ENCODE results near the gene NOTCH2. TPM values are rescaled to one million over a fixed set of nuclear protein-coding genes. Genes with fewer than 3 reads are reported as not detected.
A peak's percentile ranks its signal among the peaks of the same experiment; 100 is the strongest.

Gene NOTCH2
- total RNA-seq, 1 donor from 2014 or later: 84.2 TPM

- no peak for DNase-seq (ENCODE audit: low read depth, low spot score)
- H3K27me3 Mint-ChIP-seq (ENCODE audit: low read depth): no peaks in the 10 kb centered on the region
- TF ChIP-seq CTCF (conservative IDR thresholded peaks at IDR 0.05): no peak
- H3K9me3 Mint-ChIP-seq: no peaks in the 10 kb centered on the region
- no peak overlapping the region for H3K4me3 Mint-ChIP-seq
- no peak overlapping the region for H3K27ac Mint-ChIP-seq (ENCODE audit: unreplicated experiment)
- peaks cover 17% of the 10 kb centered on the region for H3K4me1 Mint-ChIP-seq
- peaks cover 12% of the 10 kb centered on the region for H3K36me3 Mint-ChIP-seq (ENCODE audit: low read depth)
Observed at GRCh38 chr1:119959268-119960220, 109.9 kb downstream of the NOTCH2 start.

DNA sequence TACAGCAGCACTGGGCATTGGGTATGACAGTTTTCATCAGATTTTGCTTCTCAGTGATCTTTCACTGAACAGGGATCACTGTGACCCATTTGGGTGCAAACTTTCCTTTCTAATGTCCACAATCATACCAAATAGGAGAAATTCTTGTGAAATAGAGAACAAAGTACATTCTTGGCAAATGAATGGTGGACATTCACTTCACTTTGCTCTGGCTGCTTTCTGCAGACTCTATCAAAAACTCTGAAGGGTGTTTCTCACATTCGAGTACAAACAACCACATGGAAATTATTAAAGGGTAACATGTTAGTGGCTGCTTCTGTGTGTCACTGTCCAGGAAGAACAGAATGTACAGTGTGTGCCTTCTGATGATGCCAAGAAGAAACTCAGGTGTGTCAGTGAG is 111.2 kb downstream of the NOTCH2 start:
- TF ChIP-seq CTCF (conservative IDR thresholded peaks at IDR 0.05): no peak
- no peak overlapping the region for H3K4me3 Mint-ChIP-seq
- no peak for DNase-seq (ENCODE audit: low read depth, low spot score)

DNA sequence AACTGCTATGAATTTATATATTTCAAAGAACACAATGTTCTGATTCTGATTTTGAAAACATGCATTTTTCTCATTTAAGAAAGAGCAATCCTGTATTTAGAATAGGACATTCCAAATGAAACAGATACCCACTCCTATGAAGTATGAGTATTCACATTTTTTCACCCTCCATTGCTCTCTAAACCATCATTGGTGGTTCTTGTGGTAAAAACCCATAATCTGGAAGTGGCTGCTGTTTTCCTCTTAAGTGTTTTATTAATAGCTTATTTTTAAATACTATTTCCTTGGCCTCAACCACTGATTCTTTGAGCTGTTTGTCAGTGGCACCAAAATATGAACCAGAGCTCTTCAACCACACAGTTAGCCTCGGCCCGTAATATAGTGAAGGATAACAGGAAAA is 113.2 kb downstream of the NOTCH2 start:
- no peak overlapping the region for H3K27ac Mint-ChIP-seq (ENCODE audit: unreplicated experiment)
- H3K4me1 Mint-ChIP-seq: no peaks in the 10 kb centered on the region
- no peak for TF ChIP-seq CTCF (conservative IDR thresholded peaks at IDR 0.05)
- H3K36me3 Mint-ChIP-seq (ENCODE audit: low read depth): peaks cover 5% of the 10 kb centered on the region
- H3K9me3 Mint-ChIP-seq: no peaks in the 10 kb centered on the region
- no peak overlapping the region for H3K4me3 Mint-ChIP-seq
- no peaks in the 10 kb centered on the region for H3K27me3 Mint-ChIP-seq (ENCODE audit: low read depth)
- DNase-seq (ENCODE audit: low read depth, low spot score): no peak

More for the DNA sequence above, 111.2 kb downstream of the NOTCH2 start:
- no peaks in the 10 kb centered on the region for H3K27me3 Mint-ChIP-seq (ENCODE audit: low read depth)
- peaks cover 17% of the 10 kb centered on the region for H3K4me1 Mint-ChIP-seq
- no peaks in the 10 kb centered on the region for H3K9me3 Mint-ChIP-seq
- peaks cover 13% of the 10 kb centered on the region for H3K36me3 Mint-ChIP-seq (ENCODE audit: low read depth)
- no peak overlapping the region for H3K27ac Mint-ChIP-seq (ENCODE audit: unreplicated experiment)

- TF ChIP-seq CTCF (conservative IDR thresholded peaks at IDR 0.05): peak; percentile 19
- no peaks in the 10 kb centered on the region for H3K4me1 Mint-ChIP-seq
- no peak overlapping the region for H3K4me3 Mint-ChIP-seq
Observed at GRCh38 chr1:119954476-119955422, 114.7 kb downstream of the NOTCH2 start.

DNA sequence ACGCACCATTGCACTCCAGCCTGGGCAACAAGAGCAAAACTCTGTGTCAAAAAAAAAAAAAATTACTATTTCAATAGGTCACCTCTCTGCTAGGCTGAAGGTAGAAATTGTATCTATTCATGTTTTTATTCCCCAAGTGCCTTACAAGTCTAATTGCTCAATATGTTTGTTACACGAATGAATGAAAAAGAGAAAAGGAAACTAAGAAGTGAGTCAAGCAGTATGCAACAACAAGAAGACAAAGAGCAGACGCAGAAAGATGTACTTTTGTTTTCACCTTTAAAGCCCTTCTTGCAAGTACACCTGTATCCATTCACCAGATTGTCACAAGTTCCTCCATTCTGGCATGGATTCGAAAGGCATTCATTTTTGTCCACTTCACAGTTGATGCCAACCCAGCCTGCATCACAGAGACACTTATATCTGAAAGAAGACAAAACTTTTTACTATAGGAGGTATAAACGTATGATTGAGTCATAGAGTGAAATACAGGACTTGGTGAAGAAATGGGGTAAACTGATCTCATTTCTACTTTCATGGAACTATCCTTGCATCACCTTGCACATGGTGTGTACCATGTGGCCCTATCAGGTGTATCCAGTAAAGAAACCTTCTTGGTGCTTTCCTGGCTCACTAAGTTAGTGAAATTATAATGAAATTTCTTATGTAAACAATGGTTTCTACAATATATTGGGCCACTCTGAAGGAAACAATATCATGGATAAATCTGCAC is 116.0 kb downstream of the NOTCH2 start:
- no peak for TF ChIP-seq CTCF (conservative IDR thresholded peaks at IDR 0.05)
- H3K36me3 Mint-ChIP-seq (ENCODE audit: low read depth): peaks cover 9% of the 10 kb centered on the region
- no peaks in the 10 kb centered on the region for H3K9me3 Mint-ChIP-seq
- no peak overlapping the region for H3K4me3 Mint-ChIP-seq
- H3K4me1 Mint-ChIP-seq: no peaks in the 10 kb centered on the region
- H3K27ac Mint-ChIP-seq (ENCODE audit: unreplicated experiment): no peak overlapping the region
- H3K27me3 Mint-ChIP-seq (ENCODE audit: low read depth): no peaks in the 10 kb centered on the region
- no peak for DNase-seq (ENCODE audit: low read depth, low spot score)

More at GRCh38 chr1:119954476-119955422, 114.7 kb downstream of the NOTCH2 start:
- Mint-ChIP-seq H3K9me3 (no peaks in the 10 kb centered on the region), H3K27ac (ENCODE audit: unreplicated experiment) (no peak overlapping the region), H3K36me3 (ENCODE audit: low read depth) (peaks cover 5% of the 10 kb centered on the region), H3K27me3 (ENCODE audit: low read depth) (no peaks in the 10 kb centered on the region)
- no peak for DNase-seq (ENCODE audit: low read depth, low spot score)

Measured in neural crest cell (in vitro differentiated cells).